GM18858 (cell line): Measurements from ENCODE around the gene PGAM1.
A peak's percentile ranks its signal among the peaks of the same experiment; 100 is the strongest.
"Not testable (repeated sequence)": the region's sequence is repeated elsewhere in the genome, so short reads cannot be mapped to it uniquely, and the experiment has no call there.

Experiments
- ATAC-seq: cut with Tn5 transposase; IDR thresholded peaks from one replicate; pipeline ENCODE4 v1.9.1; 2021; ENCODE audit not compliant: unreplicated experiment

The PGAM1 gene

DNA sequence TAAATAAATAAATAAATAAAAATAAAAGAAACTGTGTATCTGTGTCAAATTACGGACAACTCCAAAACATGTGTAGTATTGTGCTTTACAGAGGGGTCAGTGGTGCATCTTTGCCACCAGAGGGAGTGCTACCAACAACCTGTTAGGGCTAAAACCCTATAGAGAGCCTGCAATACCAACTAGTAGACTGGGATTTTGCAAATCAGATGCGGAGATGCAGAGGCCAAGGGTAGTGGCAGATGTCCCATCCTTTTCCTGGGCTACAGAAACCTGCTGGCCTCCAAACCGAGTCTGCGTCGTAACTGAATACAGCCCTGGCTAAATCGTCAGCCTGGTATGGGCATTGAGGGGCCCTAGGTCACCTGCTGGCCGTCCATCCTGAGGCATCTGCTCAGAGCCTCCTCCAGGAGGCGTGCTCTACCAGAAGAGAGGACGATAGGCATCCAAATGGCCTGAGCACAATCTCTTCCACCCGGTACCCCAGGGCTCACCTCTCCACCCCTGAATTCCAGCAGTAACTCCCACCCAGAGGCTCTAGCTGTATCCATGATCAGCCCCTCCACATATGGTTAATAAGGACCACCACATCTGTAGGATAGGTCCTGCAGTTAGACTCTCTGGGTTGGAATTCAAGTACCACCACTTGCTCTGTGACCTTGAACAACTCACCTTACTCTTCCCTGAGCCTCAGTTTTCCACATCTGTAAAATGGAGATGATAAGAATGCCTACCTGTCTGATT lies 18.6 kb upstream of the PGAM1 start:
- ATAC-seq = peak; percentile 75

DNA sequence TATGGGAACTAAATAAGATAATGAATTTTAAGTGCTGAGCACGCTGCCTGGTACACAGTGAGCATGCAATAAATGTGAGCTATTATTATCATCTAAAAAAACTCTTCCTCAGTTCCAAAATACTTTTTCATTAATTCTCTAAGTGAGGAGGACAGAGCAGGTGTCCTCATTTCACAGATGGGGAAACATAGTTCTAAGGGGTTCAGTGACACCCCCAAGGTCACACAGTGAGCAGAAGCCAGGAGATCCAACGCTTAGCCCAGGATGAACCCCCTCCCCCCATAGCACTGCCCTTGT lies 18.1 kb upstream of the PGAM1 start:
- no peak for ATAC-seq

GRCh38 chr10:97408496-97408992 lies 17.4 kb upstream of the PGAM1 start:
- ATAC-seq = no peak

GRCh38 chr10:97411406-97411805 lies 14.6 kb upstream of the PGAM1 start:
- ATAC-seq = no peak

GRCh38 chr10:97412891-97413304 lies 13.1 kb upstream of the PGAM1 start:
- no peak for ATAC-seq

GRCh38 chr10:97416565-97416964 lies 9.4 kb upstream of the PGAM1 start:
- no peak for ATAC-seq

GRCh38 chr10:97423757-97424098 lies 2.3 kb upstream of the PGAM1 start:
- ATAC-seq = not testable (repeated sequence)

GRCh38 chr10:97426776-97427570 lies 982 bp downstream of the PGAM1 start:
- no peak for ATAC-seq

GRCh38 chr10:97427571-97428179 lies 1.7 kb downstream of the PGAM1 start:
- ATAC-seq = no peak

DNA sequence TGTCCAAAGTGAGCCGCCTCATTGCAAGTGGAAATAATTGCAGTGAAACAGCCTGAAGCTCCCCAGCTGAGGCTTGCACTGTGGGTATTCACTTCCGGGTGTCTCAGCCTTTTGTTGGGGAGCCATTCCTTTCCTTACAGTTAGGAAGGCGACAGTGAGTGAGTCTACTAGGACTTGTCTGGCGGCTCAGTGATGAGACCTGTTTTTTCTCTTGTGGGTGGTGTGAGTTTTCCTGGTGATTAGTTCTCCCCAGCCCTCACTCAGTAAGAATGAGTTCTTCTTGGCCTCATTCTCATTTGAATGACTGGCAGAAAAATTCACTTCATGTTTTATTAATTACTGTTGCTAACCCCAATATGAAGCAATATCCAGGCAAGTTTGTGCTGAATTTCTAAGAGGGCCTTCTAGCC lies 2.6 kb downstream of the PGAM1 start:
- no peak for ATAC-seq

GRCh38 chr10:97434055-97434454 lies 8.1 kb downstream of the PGAM1 start:
- no peak for ATAC-seq

- no peak for ATAC-seq
Measured at GRCh38 chr10:97434557-97434956, 8.6 kb downstream of the PGAM1 start.

DNA sequence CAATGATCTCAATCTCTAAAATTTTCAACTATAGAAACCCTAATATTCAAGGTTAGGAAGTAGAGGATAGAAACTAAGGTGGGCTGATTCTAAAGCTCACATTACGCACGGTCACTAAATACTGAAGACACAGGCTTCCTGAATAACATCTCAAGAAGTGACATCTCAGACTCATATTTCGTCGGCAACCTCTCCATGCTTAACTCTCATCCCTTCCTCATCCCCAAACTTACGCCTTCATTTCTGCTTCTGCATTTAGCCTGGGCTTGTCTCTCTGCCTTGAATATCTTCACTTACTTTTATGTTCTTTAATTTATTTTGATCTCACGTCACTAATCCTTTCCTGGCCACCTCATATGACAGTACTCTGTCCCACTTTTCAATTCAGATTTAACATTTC lies 9.2 kb downstream of the PGAM1 start:
- no peak for ATAC-seq

DNA sequence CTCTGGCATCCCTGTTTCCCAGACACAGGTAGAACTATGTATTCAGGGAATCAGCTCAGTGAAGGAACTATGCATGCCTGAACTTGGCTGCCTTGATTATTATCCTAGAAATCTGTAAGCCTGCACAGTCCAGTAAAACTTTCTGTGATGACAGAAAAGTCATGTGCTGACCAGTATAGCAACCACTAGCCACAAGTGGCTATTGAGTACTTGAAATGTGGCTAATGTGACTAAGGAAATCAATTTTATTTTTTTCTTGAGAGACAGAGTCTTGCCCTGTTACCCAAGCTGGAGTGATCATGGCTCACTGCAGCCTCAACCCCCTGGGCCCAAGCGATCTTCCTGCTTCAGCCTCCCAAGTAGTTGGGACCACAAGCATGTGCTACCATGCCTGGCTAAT lies 16.3 kb downstream of the PGAM1 start:
- no peak for ATAC-seq

DNA sequence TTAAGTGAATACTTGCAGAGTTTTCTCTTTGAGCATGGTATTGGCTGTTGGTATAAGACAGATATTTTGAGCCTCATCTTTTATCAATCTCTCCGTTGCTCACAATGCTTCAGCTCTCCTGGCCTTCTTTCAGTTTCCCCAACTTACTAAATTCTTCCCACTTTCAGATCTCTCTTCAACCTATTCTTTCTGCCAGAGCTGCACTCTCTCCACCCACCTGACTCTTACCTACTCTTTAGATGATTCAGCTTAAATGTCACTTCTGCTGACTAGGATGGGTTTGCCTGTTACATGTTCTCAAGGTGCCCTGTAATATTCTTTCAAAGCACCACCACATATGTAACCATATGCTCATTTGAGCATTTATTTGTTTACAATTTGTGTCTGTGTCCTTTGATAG lies 18.2 kb downstream of the PGAM1 start:
- ATAC-seq = no peak

GRCh38 chr10:97445357-97445721 lies 19.3 kb downstream of the PGAM1 start:
- no peak for ATAC-seq

GRCh38 chr10:97445722-97446639 lies 20.0 kb downstream of the PGAM1 start, which contains the start of the genes EXOSC1 and ZDHHC16:
TSS of gene EXOSC1 (minus strand) at chr10:97446006. CDS start at chr10:97445985, 21 bp downstream.
TSS of gene ZDHHC16 (plus strand) at chr10:97446175. CDS start at chr10:97451676, 5,501 bp downstream.
- peak; percentile 90 for ATAC-seq

DNA sequence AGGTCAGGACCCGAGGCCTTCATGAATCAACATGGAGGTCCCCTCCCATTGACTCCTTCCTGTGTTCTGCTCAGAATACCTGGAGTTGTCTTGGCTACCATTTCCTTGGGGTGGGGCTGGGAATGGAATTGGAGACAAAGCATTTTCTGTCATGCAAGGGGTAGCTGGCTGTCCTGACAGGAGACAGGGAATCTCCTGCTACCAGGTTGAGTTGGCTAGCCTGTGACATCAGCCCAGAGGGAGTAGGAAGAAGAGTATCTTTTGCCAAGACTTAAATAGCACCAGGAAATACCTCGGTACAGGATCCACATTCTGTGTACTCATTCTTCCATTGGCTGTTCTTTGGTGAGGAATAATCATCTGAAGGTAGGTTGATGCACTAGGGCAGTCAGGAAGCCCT lies 24.8 kb downstream of the PGAM1 start:
- ATAC-seq = no peak

DNA sequence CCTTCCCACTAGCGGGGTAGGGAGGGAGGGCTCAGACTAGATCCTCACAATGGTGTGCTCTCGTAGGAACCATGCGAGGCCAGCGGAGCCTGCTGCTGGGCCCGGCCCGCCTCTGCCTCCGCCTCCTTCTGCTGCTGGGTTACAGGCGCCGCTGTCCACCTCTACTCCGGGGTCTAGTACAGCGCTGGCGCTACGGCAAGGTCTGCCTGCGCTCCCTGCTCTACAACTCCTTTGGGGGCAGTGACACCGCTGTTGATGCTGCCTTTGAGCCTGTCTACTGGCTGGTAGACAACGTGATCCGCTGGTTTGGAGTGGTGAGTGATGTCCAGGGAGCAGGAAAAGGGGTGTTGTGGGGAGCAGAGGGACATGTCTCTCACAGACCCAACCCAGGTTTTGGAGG lies 25.6 kb downstream of the PGAM1 start:
- no peak for ATAC-seq

DNA sequence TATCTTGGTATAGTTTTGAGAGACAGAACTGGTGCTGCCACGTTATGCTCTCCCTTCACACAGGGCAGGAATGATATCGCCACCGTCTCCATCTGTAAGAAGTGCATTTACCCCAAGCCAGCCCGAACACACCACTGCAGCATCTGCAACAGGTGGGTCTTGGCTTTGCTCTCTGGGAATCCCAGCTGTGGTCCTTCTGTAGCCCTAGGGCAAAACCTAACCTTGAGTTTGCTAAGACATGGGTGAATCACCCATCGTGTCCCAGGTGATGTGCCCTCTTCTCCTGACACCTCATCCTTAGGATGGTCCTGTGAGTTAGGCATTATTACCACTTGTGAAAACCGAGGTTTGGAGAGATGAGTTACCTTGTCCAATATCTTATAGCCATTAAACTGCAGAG lies 26.4 kb downstream of the PGAM1 start:
- ATAC-seq = no peak
